HepG2 (cell line): ENCODE data around the gene OS9. TPM values are rescaled to one million over a fixed set of nuclear protein-coding genes. Genes with fewer than 3 reads are reported as not detected.

Experiments used
- ATAC-seq: fragments of 200-7000 bp; cut with Tn5 transposase; 3 replicates; pipeline ENCODE4 v1.9.1; 2020; ENCODE audit warnings: mild to moderate bottlenecking, moderate library complexity
- BruUV-seq: library from RNA; stranded (reverse); fragments of 400-500 nt; replicated peaks from 2 replicates; lab custom pipeline; 2021; lab: Mats Ljungman, UMichigan
- CTCF ChIA-PET: fragments of 300-600 bp; formaldehyde crosslinking; extraction: SDS; loops from one replicate; lab custom pipeline; 2021; ENCODE audit warnings: low total read pairs, inconsistent platforms, low intra/inter-chr PET ratio; lab: Yijun Ruan, JAX
- POLR2A ChIA-PET: fragments of 350-600 bp; sonication (Branson Sonifier 250); formaldehyde crosslinking; loops from one replicate; lab custom pipeline; 2020; ENCODE audit warnings: antibody characterized with exemption, inconsistent platforms; lab: Yijun Ruan, JAX
- DNase-seq: peaks from one replicate; pipeline ENCODE4 v3.0.0-alpha.2; 2015; ENCODE audit warnings: low spot score
- FAIRE-seq: peaks from 3 replicates; lab custom pipeline; 2011; peaks lifted over from hg19 to GRCh38; lab: Jason Lieb, UNC
- H2AFZ ChIP-seq: one replicate; pipeline ENCODE4 v1.6.1; 2011; ENCODE audit warnings: low read length, inconsistent platforms
- H3K27ac ChIP-seq: fragments of 300-600 bp; 3 replicates; pipeline ENCODE4 v1.8.0; 2011; ENCODE audit warnings: mixed run types, mild to moderate bottlenecking, mixed read lengths, low read length, inconsistent platforms; ENCODE audit not compliant: insufficient read depth; ENCODE audit errors: extremely low read length
- H3K27me3 ChIP-seq, 2 experiments: fragments of 200-600 bp in 1 of 2; 2 replicates in 1 of 2; 3 replicates in 1 of 2; pipeline versions ENCODE4 v1.6.0 to v1.8.0; 2011; ENCODE audit warnings: low read length in 2 of 2, mild to moderate bottlenecking in 2 of 2, moderate library complexity in 2 of 2, inconsistent platforms in 1 of 2; ENCODE audit not compliant: insufficient read depth in 2 of 2, control insufficient read depth in 1 of 2
- H3K36me3 ChIP-seq, 2 experiments: fragments of 200-600 bp in 1 of 2; replicated peaks in 1 of 2; 2 replicates in 1 of 2; 3 replicates in 1 of 2; pipeline versions ENCODE4 v1.5.1 to v1.8.0; 2011; ENCODE audit warnings: low read length in 2 of 2, inconsistent platforms in 1 of 2; ENCODE audit not compliant: insufficient read depth in 2 of 2, control insufficient read depth in 1 of 2
- H3K4me1 ChIP-seq: 2 replicates; pipeline ENCODE4 v1.5.1; 2012; ENCODE audit warnings: low read length, inconsistent platforms; ENCODE audit not compliant: insufficient read depth
- H3K4me2 ChIP-seq: 2 replicates; pipeline ENCODE4 v1.6.0; 2011; ENCODE audit warnings: low read depth, low read length, inconsistent platforms
- H3K4me3 ChIP-seq, 3 experiments: fragments of 200-600 bp in 1 of 3; sonication (generic), shearing (Covaris generic) in 1 of 3; replicated peaks in 1 of 3; 2 replicates each; pipeline ENCODE4 v1.5.1; 2011 to 2016; ENCODE audit warnings: low read length in 3 of 3, inconsistent platforms in 2 of 3, low read depth in 2 of 3, mild to moderate bottlenecking in 2 of 3, control low read depth in 1 of 3, mixed read lengths in 1 of 3; ENCODE audit not compliant: insufficient read depth in 1 of 3
- H3K79me2 ChIP-seq: one replicate; pipeline ENCODE4 v1.6.1; 2011; ENCODE audit warnings: low read length, inconsistent platforms; ENCODE audit not compliant: insufficient read depth
- H3K9ac ChIP-seq: 2 replicates; pipeline ENCODE4 v1.6.0; 2011; ENCODE audit warnings: mild to moderate bottlenecking, low read depth, low read length, inconsistent platforms; ENCODE audit not compliant: insufficient read depth
- H3K9me3 ChIP-seq: 2 replicates; pipeline ENCODE4 v1.5.1; 2012; ENCODE audit warnings: mild to moderate bottlenecking, low read length
- H4K20me1 ChIP-seq: 2 replicates; pipeline ENCODE4 v1.6.0; 2011; ENCODE audit warnings: inconsistent platforms, mild to moderate bottlenecking, low read length, moderate library complexity; ENCODE audit not compliant: insufficient read depth
- GABPB1 ChIP-seq: IDR thresholded peaks from 2 replicates; pipeline ENCODE4 v1.6.1; 2016; ENCODE audit warnings: mild to moderate bottlenecking, missing genetic modification reagents, moderate library complexity, missing compliant biosample characterization
- NR2F1 ChIP-seq, 2 experiments: fragments of 450-650 bp in 1 of 2; formaldehyde crosslinking in 1 of 2; IDR thresholded peaks; 2 replicates each; pipeline versions ENCODE4 v1.5.0 to v1.6.1; 2016 to 2020; ENCODE audit warnings: mild to moderate bottlenecking in 1 of 2, missing compliant biosample characterization in 1 of 2, missing genetic modification reagents in 1 of 2, moderate library complexity in 1 of 2
- POGZ ChIP-seq: sonication (generic); formaldehyde crosslinking; IDR thresholded peaks from 2 replicates; pipeline ENCODE4 v1.4.0; 2020; ENCODE audit warnings: mild to moderate bottlenecking, missing genetic modification reagents
- SMARCE1 ChIP-seq: fragments of 450-650 bp; IDR thresholded peaks from 2 replicates; pipeline ENCODE4 v1.6.1; 2017; ENCODE audit warnings: borderline replicate concordance
- SOX6 ChIP-seq, 2 experiments: fragments of 450-650 bp in 1 of 2; sonication (generic) in 1 of 2; formaldehyde crosslinking in 1 of 2; IDR thresholded peaks; 2 replicates each; pipeline versions ENCODE4 v1.4.0 to v1.6.1; 2017 to 2020; ENCODE audit warnings: antibody characterized with exemption in 1 of 2, mild to moderate bottlenecking in 1 of 2, missing genetic modification reagents in 1 of 2
- TEAD3 ChIP-seq: optimal IDR thresholded peaks from 2 replicates; pipeline ENCODE3; 2016; ENCODE audit warnings: borderline replicate concordance
- ZNF121 ChIP-seq: sonication (generic); formaldehyde crosslinking; IDR thresholded peaks from 2 replicates; pipeline ENCODE4 v1.5.0; 2020; ENCODE audit warnings: mild to moderate bottlenecking, missing genetic modification reagents
- ZNF337 ChIP-seq: sonication (generic); formaldehyde crosslinking; IDR thresholded peaks from 2 replicates; pipeline ENCODE4 v1.5.1; 2020; ENCODE audit warnings: missing genetic modification reagents, low read depth, mild to moderate bottlenecking, borderline replicate concordance
- ZNF607 ChIP-seq: sonication (generic); formaldehyde crosslinking; IDR thresholded peaks from 2 replicates; pipeline ENCODE4 v1.5.1; 2020; ENCODE audit warnings: missing genetic modification reagents, mild to moderate bottlenecking, borderline replicate concordance
- ZNF7 ChIP-seq: IDR thresholded peaks from 2 replicates; pipeline ENCODE4 v1.6.1; 2016; ENCODE audit warnings: missing biosample characterization, missing genetic modification reagents
- ZNF782 ChIP-seq: sonication (generic); formaldehyde crosslinking; IDR thresholded peaks from 2 replicates; pipeline ENCODE4 v1.4.0; 2020; ENCODE audit warnings: missing genetic modification reagents, mild to moderate bottlenecking, borderline replicate concordance
- WGBS: methylation state at CpG from one replicate; pipeline ENCODE4 v1.1.6; 2017; ENCODE audit warnings: low lambda C conversion rate; 5-methylcytosine and 5-hydroxymethylcytosine counted together
- in situ Hi-C: cut with HindIII; loops from 2 replicates; pipeline ENCODE4 v1.10.0; 2017; ENCODE audit warnings: low pct_unique_long_range_greater_than_20kb; ENCODE audit not compliant: extremely low pct_ligation_motif_present
- intact Hi-C: fragments of 100-400 bp; cut with micrococcal nuclease; formaldehyde crosslinking; loops from one replicate; pipeline ENCODE4 v1.10.0; 2022; ENCODE audit not compliant: unreplicated experiment
- polyA plus RNA-seq, 8 experiments: library from polyadenylated mRNA; depleted of rRNA in 3 of 8; stranded (reverse) in 7 of 8; unstranded in 1 of 8; fragments of >200 nt; fragmentation: Illumina TruSeq in 4 of 8; extraction: Trizol in 4 of 8; gene quantifications; 2 replicates each; pipeline versions ENCODE4 v1.2.1 to v1.2.3, GENCODE V29; 2011 to 2016; ENCODE audit warnings: low read depth in 4 of 8, missing spikeins in 1 of 8, mixed read lengths in 1 of 8; ENCODE audit not compliant: insufficient read depth in 1 of 8
- total RNA-seq, 5 experiments: library from RNA; depleted of rRNA; stranded (reverse); fragments of >200 nt; fragmentation: Illumina TruSeq; extraction: Trizol; gene quantifications; 2 replicates each; pipeline ENCODE4 v1.2.3, GENCODE V29; 2016; ENCODE audit warnings: low read depth in 1 of 5
- TF ChIP-seq, protein P1 (sequence below): sonication (generic); formaldehyde crosslinking; IDR thresholded peaks from 2 replicates; pipeline ENCODE4 v1.4.0; 2020; ENCODE audit warnings: missing genetic modification reagents
- TF ChIP-seq, protein P2 (sequence below): sonication (generic); formaldehyde crosslinking; IDR thresholded peaks from 2 replicates; pipeline ENCODE4 v1.8.0; 2022; ENCODE audit warnings: missing genetic modification reagents, mild to moderate bottlenecking, inconsistent platforms, borderline replicate concordance
- TF ChIP-seq, protein P3 (sequence below), 2 experiments: sonication (generic) in 1 of 2; formaldehyde crosslinking in 1 of 2; IDR thresholded peaks; 2 replicates each; pipeline versions ENCODE4 v1.4.0 to v1.6.1; 2018 to 2020; ENCODE audit warnings: missing genetic modification reagents in 2 of 2, borderline replicate concordance in 1 of 2, low read depth in 1 of 2, mild to moderate bottlenecking in 1 of 2, missing biosample characterization in 1 of 2
- TF ChIP-seq, protein P4 (sequence below): sonication (generic); formaldehyde crosslinking; IDR thresholded peaks from 2 replicates; pipeline ENCODE4 v1.4.0; 2020; ENCODE audit warnings: mild to moderate bottlenecking, missing genetic modification reagents

Gene OS9
- total and polyA plus RNA-seq, 2 of the 13 experiments (the other 11 are each of a cell fraction or from before 2014, with no cell fraction given): 156 to 206 TPM

DNA sequence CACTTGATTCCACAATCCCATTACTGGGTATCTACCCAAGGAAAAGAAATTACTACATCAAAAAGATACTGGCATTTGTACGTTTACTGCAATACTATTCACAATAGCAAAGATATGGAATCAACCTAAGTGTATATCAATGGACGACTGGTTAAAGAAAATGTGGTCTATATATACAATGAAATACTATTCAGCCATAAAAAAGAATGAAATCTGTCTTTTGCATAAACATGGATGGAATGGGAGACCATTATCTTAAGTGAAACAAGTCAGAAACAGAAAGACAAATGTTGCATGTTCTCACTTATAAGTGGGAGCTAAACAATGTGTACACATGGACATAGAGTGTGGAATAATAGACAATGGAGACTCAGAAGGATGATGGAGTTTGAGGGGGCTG is 5.0 kb upstream of the OS9 start (continued):
- TF ChIP-seq, protein P1, sequence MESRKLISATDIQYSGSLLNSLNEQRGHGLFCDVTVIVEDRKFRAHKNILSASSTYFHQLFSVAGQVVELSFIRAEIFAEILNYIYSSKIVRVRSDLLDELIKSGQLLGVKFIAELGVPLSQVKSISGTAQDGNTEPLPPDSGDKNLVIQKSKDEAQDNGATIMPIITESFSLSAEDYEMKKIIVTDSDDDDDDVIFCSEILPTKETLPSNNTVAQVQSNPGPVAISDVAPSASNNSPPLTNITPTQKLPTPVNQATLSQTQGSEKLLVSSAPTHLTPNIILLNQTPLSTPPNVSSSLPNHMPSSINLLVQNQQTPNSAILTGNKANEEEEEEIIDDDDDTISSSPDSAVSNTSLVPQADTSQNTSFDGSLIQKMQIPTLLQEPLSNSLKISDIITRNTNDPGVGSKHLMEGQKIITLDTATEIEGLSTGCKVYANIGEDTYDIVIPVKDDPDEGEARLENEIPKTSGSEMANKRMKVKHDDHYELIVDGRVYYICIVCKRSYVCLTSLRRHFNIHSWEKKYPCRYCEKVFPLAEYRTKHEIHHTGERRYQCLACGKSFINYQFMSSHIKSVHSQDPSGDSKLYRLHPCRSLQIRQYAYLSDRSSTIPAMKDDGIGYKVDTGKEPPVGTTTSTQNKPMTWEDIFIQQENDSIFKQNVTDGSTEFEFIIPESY (CRISPR knock-in tag): no peak
- TF ChIP-seq SOX6 (IDR thresholded peaks at IDR 0.05): no peak
- TF ChIP-seq SOX6 (CRISPR knock-in tag; IDR thresholded peaks at IDR 0.05): no peak
- TF ChIP-seq, all 625 proteins: peak for 0

DNA sequence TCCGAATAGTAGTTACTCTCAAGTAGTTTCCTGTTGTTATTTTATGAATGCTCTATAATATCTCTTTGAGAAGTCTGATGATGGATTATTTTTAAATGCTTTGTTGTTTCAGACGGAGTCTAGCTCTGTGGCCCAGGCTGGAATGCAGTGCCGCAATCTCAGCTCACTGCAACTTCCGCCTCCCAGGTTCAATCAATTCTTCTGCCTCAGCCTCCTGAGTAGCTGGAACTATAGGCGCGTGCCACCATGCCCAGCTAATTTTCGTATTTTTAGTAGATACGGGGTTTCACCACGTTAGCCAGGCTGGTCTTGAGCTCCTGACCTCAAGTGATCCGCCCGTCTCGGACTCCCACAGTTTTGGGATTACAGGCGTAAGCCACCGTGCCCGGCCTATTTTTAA is 1.4 kb upstream of the OS9 start:
- Histone ChIP-seq H3K27ac (no peak overlapping the region), H3K79me2 (peaks cover 11% of the 10 kb centered on the region), H3K27me3 (no peaks in the 10 kb centered on the region), H3K9ac (no peak overlapping the region), H3K9me3 (no peaks in the 10 kb centered on the region), H2AFZ (no peak overlapping the region), H3K4me2 (peak overlapping the region; percentile 75; the same call in 1 of the 2 replicates), H3K4me1 (peaks cover 34% of the 10 kb centered on the region), H3K4me3 (0 out of 6 replicates have a peak overlapping the region, but pooled peaks of 1 of the 3 experiments have one; percentile 29), H3K36me3 (peaks cover 8 to 12% of the 10 kb centered on the region in 2 experiments; a peak in 4 of 5 replicates), H4K20me1 (no peaks in the 10 kb centered on the region)
- ChIA-PET CTCF (interaction anchor here (1.6 kb wide), 1 partner anchor 109 kb away, joined by 6 read pairs; no protein-coding TSS in a partner anchor), POLR2A (interaction anchor here (1.8 kb wide), 1 partner anchor 113 kb away, joined by 3 read pairs; no protein-coding TSS in a partner anchor)
- 58% methylated on average over 15 of the region's 15 CpGs for WGBS
- no TSS peak for BruUV-seq
- in situ Hi-C loops: no loop called here
- intact Hi-C loops: loop anchor here (2.0 to 5.0 kb wide), 2 partner anchors 45 to 60 kb away; partner anchors contain the start of genes AGAP2 and B4GALNT1
- FAIRE-seq: no peak
- ATAC-seq: no peak
- no peak for DNase-seq
- TF ChIP-seq, protein P2, sequence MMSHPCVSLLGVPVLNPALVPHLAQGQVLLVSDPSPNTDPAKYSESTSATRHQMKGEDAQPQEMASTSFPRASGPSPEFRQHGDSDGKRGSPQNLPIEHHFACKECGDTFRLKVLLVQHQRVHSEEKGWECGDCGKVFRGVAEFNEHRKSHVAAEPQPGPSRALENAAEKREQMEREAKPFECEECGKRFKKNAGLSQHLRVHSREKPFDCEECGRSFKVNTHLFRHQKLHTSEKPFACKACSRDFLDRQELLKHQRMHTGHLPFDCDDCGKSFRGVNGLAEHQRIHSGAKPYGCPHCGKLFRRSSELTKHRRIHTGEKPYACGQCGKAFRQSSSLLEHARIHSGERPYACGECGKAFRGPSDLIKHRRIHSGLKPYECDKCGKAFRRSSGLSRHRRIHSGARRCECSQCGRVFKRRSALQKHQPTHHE: no peak
- TF ChIP-seq NR2F1 (CRISPR knock-in tag; IDR thresholded peaks at IDR 0.05) (no peak), ZNF337 (CRISPR knock-in tag) (no peak), ZNF607 (CRISPR knock-in tag) (no peak), POGZ (CRISPR knock-in tag) (no peak), ZNF782 (no peak), SMARCE1 (no peak), ZNF121 (CRISPR knock-in tag) (peak; percentile 60), TEAD3 (CRISPR knock-in tag) (peak; percentile 59), GABPB1 (0 out of 2 replicates have a peak, but pooled peaks have one; percentile 25), ZNF7 (CRISPR knock-in tag) (no peak)
- TF ChIP-seq, protein P3, sequence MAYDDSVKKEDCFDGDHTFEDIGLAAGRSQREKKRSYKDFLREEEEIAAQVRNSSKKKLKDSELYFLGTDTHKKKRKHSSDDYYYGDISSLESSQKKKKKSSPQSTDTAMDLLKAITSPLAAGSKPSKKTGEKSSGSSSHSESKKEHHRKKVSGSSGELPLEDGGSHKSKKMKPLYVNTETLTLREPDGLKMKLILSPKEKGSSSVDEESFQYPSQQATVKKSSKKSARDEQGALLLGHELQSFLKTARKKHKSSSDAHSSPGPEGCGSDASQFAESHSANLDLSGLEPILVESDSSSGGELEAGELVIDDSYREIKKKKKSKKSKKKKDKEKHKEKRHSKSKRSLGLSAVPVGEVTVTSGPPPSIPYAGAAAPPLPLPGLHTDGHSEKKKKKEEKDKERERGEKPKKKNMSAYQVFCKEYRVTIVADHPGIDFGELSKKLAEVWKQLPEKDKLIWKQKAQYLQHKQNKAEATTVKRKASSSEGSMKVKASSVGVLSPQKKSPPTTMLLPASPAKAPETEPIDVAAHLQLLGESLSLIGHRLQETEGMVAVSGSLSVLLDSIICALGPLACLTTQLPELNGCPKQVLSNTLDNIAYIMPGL (CRISPR knock-in tag; IDR thresholded peaks at IDR 0.05; ENCODE audit: borderline replicate concordance in 1 of 2, low read depth in 1 of 2): no peak
- TF ChIP-seq, protein P4, sequence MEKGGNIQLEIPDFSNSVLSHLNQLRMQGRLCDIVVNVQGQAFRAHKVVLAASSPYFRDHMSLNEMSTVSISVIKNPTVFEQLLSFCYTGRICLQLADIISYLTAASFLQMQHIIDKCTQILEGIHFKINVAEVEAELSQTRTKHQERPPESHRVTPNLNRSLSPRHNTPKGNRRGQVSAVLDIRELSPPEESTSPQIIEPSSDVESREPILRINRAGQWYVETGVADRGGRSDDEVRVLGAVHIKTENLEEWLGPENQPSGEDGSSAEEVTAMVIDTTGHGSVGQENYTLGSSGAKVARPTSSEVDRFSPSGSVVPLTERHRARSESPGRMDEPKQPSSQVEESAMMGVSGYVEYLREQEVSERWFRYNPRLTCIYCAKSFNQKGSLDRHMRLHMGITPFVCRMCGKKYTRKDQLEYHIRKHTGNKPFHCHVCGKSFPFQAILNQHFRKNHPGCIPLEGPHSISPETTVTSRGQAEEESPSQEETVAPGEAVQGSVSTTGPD (CRISPR knock-in tag): no peak
